Astrocyte of the spinal cord (primary cell): ENCODE results near the gene DDX10.

ENCODE experiments used
- DNase-seq: peaks from one replicate; pipeline ENCODE4 v3.0.0; 2011; ENCODE audit warnings: low read depth, low spot score
- H3K4me3 ChIP-seq: 2 replicates; pipeline ENCODE4 v1.5.1; 2011; ENCODE audit warnings: low read depth, mild to moderate bottlenecking, low read length, moderate library complexity
- in situ Hi-C: cut with HindIII; loops from 2 replicates; pipeline ENCODE4 v1.10.0; 2017; ENCODE audit warnings: low sequenced_read_pairs
- TF ChIP-seq, protein P1 (sequence below): IDR thresholded peaks from 2 replicates; pipeline ENCODE4 v1.5.1; 2012; ENCODE audit warnings: low read depth, mild to moderate bottlenecking, low read length, inconsistent platforms

DDX10 gene

DNA sequence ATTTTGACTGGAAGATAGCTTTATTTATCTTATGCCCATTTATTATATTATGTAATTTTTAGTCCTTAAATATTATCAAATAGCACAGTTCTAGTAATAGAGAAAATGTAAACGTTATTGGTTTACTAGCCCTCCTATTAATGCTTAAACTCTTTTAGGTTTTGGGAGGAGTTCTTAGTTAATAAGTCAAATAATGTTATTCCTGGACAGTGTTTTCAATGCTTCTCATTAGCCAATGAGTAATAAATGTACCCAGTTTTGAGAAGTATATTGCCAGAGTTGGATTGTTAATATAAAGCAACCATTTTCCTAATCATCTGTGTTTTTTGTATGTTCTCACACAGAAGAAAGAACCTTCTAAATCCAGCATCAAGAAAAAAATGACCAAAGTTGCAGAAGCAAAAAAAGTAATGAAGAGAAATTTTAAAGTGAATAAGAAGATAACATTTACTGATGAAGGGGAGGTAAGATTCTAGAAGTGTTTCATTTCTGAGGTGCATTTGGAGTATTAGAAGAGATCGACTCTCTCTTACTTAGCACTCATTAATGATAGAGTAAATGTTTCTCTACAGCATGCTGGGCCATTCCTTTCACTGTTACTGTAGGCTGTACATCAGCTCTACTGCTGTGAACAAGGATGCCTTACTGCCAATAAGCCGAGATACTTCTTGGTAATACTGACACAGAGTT is 173.4 kb downstream of the DDX10 start:
- H3K4me3 ChIP-seq: no peak overlapping the region
- in situ Hi-C loops: no loop called here
- TF ChIP-seq, protein P1, sequence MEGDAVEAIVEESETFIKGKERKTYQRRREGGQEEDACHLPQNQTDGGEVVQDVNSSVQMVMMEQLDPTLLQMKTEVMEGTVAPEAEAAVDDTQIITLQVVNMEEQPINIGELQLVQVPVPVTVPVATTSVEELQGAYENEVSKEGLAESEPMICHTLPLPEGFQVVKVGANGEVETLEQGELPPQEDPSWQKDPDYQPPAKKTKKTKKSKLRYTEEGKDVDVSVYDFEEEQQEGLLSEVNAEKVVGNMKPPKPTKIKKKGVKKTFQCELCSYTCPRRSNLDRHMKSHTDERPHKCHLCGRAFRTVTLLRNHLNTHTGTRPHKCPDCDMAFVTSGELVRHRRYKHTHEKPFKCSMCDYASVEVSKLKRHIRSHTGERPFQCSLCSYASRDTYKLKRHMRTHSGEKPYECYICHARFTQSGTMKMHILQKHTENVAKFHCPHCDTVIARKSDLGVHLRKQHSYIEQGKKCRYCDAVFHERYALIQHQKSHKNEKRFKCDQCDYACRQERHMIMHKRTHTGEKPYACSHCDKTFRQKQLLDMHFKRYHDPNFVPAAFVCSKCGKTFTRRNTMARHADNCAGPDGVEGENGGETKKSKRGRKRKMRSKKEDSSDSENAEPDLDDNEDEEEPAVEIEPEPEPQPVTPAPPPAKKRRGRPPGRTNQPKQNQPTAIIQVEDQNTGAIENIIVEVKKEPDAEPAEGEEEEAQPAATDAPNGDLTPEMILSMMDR: no peak
- no peak for DNase-seq

DNA sequence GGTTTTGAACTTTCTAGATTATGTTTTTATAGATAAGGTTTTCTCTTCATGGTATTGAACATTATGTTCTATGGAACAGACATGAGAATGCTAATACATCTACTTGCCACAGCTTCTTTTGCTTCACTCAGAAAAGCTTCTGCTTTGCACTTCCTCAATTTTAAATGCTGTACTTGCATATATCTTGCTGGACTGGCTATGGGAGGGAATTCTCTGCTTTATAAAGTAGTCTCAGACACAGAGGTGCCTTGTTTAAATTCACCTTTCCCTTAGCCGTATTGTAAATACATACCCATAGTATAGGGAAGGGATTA is 173.9 kb downstream of the DDX10 start:
- TF ChIP-seq, protein P1: no peak
- no peak for DNase-seq
- no peak overlapping the region for H3K4me3 ChIP-seq
- in situ Hi-C loops: no loop called here

DNA sequence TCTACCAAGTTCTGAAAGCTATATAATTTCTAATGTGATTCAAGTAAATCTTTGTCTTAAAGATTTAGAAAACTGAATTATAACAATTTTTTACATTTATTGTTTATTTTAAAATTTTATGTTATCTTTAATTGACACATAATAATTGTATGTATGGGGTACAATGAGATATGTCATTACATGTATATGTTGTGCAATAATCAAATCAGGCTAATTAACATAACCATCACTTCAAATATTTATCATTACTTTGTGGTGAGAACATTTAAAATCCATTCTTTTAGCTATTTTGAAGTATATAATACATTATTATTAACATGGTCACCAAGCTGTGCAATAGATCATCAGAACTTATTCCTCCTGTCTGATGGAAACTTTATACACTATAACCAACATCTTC is 181.1 kb downstream of the DDX10 start:
- in situ Hi-C loops: no loop called here
- H3K4me3 ChIP-seq: no peak overlapping the region
- TF ChIP-seq, protein P1: no peak

DNA sequence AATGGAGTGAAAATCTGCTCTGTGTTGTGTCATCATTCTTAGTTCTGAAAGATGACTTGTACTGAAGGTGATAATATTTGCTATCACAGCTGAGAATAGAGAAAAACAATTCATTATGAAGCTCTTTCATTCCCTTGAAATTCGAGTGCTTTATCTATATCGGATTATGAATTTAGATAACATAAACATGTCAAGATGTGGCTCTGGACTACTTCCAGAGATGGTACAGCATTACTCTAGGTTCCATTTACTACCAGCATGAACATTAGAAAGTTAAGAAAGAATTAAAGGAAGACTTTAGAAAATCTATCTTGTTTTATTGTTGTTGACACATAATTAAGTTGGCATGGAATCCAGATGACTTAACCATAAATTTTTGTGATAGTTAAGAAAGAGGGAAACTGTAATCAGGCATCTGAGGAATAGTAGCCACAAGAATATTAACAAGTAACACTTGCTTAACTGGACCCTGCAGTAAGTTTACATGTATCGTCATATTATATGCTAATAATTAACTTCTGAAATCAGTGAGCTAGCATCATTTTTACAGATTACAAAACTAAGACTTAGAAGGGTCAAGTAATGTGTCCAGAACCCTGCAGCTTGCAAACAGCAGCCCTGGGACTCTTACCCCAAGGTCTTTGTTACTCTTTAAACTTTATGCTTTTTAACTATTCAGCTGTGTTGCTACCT is 182.6 kb downstream of the DDX10 start:
- no peak overlapping the region for H3K4me3 ChIP-seq
- in situ Hi-C loops: no loop called here
- DNase-seq: no peak
- TF ChIP-seq, protein P1: no peak

More for the DNA sequence above, 181.1 kb downstream of the DDX10 start:
- no peak for DNase-seq

DNA sequence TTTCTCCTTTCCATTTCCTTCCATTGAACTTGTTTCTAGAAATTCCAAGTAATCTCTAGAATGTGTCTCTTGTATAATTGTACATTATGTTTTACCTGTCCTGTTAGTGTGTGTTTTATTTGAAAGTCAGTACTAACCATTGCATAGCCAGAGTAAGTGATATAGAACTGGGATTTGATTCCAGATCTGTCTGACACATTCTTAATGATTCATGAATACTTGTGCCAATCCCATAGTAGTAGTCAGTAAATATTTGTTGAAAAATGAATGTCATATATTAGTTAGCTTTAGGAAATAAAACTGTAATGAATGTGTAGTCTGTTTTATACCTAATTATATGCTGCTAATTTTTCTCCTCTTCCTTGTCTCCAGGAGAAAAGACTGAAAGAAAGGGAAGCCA is 186.9 kb downstream of the DDX10 start:
- in situ Hi-C loops: no loop called here
- DNase-seq: no peak

DNA sequence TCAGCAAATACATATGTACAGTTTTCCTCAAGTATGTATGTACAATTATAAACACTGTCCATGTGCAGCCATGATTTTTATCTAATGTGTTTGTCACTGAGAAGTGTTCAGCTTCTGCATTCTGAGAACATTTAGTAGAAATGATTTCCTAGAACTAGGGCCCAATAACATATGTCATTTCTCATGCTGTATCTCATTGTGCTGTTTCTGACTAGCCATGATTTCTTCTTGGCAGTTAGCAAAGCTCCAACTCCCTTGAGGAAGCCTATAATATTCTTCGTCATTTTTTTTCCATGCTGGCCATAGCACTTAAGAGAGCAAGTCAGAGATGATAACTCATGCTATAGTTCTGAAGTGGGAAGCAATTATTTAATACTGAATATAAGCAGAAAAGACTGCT is 187.8 kb downstream of the DDX10 start:
- DNase-seq: no peak
- H3K4me3 ChIP-seq: no peak overlapping the region
- in situ Hi-C loops: no loop called here
- TF ChIP-seq, protein P1: no peak

More for the DNA sequence above, 186.9 kb downstream of the DDX10 start:
- no peak overlapping the region for H3K4me3 ChIP-seq
- TF ChIP-seq, protein P1: no peak
